Right lung (tissue), 10 donors: ENCODE measurements around the gene EEPD1. TPM values are rescaled to one million over a fixed set of nuclear protein-coding genes. Genes with fewer than 3 reads are reported as not detected.
"Not testable (repeated sequence)": the region's sequence is repeated elsewhere in the genome, so short reads cannot be mapped to it uniquely, and the experiment has no call there.

Experiments
- DNase-seq, 2 donors: peaks; one replicate each; pipeline ENCODE4 v3.0.0-alpha.2; 2013
- long read RNA-seq, 8 donors: transcript quantifications; one replicate each; lab custom pipeline, GENCODE V29; 2026
- polyA plus RNA-seq, 5 donors: library from polyadenylated mRNA; unstranded; fragments of 120-200 nt; gene quantifications; one replicate each; pipeline versions ENCODE4 v1.2.1 to v1.2.3, GENCODE V29; 2013; ENCODE audit warnings: inconsistent platforms in 1 of 5, low replicate concordance in 1 of 5; ENCODE audit not compliant: insufficient read length in 5 of 5, insufficient read depth in 1 of 5

EEPD1 gene
- 10 to 100 TPM; 13.8 to 19.5 (median 18.0) TPM for polyA plus RNA-seq
- long read RNA-seq, donor 1, full-length matches to known transcripts, result 5 of 5 reads
- long read RNA-seq, donor 1, partial matches to known transcripts, result 0 of 5 reads
- long read RNA-seq, donor 1, other reads (novel, unspliced or antisense), result 0 of 5 reads
- long read RNA-seq, donor 2, full-length matches to known transcripts, result 2 of 2 reads
- long read RNA-seq, donor 2, partial matches to known transcripts, result 0 of 2 reads
- long read RNA-seq, donor 2, other reads (novel, unspliced or antisense), result 0 of 2 reads
- long read RNA-seq, donor 3, partial matches to known transcripts, result 6 of 6 reads
- long read RNA-seq, donor 3, other reads (novel, unspliced or antisense), result 0 of 6 reads
- long read RNA-seq, donor 4, full-length matches to known transcripts, result 2 of 2 reads
- long read RNA-seq, donor 4, partial matches to known transcripts, result 0 of 2 reads
- long read RNA-seq, donor 4, other reads (novel, unspliced or antisense), result 0 of 2 reads
- long read RNA-seq, donor 5, full-length matches to known transcripts, result 2 of 2 reads
- long read RNA-seq, donor 5, partial matches to known transcripts, result 0 of 2 reads
- long read RNA-seq, donor 5, other reads (novel, unspliced or antisense), result 0 of 2 reads
- long read RNA-seq, donor 6, full-length matches to known transcripts, result 8 of 8 reads
- long read RNA-seq, donor 6, partial matches to known transcripts, result 0 of 8 reads
- long read RNA-seq, donor 6, other reads (novel, unspliced or antisense), result 0 of 8 reads
- long read RNA-seq, donor 7, full-length matches to known transcripts, result 6 of 6 reads
- long read RNA-seq, donor 7, partial matches to known transcripts, result 0 of 6 reads
- long read RNA-seq, donor 7, other reads (novel, unspliced or antisense), result 0 of 6 reads
- long read RNA-seq, donor 8, full-length matches to known transcripts, result 1 of 1 reads
- long read RNA-seq, donor 8, partial matches to known transcripts, result 0 of 1 reads
- long read RNA-seq, donor 8, other reads (novel, unspliced or antisense), result 0 of 1 reads

GRCh38 chr7:36152756-36153570, at the start of gene EEPD1:
Gene EEPD1, plus strand, starts transcription at chr7:36153254. Its CDS starts 1,071 bp downstream, at chr7:36154325.
- peak; percentile 100 for DNase-seq

GRCh38 chr7:36103837-36104561, 49.1 kb upstream of the EEPD1 start:
- no peak for DNase-seq

GRCh38 chr7:36106972-36107908, 45.8 kb upstream of the EEPD1 start:
- not testable (repeated sequence) for DNase-seq

- DNase-seq, result no peak
These were observed 45.0 kb upstream of the EEPD1 start for GRCh38 chr7:36107926-36108631.

- DNase-seq, result no peak
These were observed 43.9 kb upstream of the EEPD1 start for GRCh38 chr7:36109013-36109627.

DNA sequence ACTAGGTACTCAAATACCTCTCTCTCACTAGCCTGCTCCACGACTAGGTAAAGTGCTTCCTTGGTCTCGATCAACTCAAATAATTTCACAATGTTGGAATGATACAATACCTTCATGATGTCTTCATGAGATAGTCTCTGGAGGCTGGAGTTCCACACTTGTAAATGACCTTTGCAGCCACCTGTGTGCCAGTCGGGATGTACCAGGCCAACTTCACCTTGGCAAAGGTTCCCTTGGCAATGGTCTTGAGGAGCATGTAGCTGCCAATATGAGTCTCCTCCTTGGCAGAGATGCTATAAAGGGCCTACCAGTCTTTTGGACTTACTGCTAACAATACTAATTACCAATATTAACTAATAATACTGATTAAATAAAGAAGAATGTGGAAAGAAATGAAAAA, 42.5 kb upstream of the EEPD1 start:
- no peak for DNase-seq

DNA sequence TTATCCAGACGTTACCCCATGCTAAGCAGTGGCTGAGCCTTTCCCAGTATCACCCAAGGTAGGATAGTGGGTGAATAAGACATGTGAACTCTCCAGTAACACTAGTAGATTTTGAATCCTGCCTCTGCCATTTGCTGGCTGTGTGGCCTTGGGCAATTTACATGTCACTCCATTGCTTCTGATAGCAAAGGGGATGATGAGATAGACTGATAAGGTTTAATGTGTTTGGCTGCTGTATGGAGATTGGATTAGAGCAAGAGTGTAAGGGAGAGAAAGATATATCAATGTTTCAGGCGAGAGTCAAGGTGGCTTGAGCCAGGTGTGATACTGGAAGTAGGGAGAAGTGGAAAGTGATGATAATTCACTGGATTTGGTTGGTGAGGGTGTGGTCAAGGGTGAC, 40.1 kb upstream of the EEPD1 start:
- DNase-seq, result no peak

- DNase-seq, result no peak
These were observed 38.7 kb upstream of the EEPD1 start for GRCh38 chr7:36114355-36114754.

DNA sequence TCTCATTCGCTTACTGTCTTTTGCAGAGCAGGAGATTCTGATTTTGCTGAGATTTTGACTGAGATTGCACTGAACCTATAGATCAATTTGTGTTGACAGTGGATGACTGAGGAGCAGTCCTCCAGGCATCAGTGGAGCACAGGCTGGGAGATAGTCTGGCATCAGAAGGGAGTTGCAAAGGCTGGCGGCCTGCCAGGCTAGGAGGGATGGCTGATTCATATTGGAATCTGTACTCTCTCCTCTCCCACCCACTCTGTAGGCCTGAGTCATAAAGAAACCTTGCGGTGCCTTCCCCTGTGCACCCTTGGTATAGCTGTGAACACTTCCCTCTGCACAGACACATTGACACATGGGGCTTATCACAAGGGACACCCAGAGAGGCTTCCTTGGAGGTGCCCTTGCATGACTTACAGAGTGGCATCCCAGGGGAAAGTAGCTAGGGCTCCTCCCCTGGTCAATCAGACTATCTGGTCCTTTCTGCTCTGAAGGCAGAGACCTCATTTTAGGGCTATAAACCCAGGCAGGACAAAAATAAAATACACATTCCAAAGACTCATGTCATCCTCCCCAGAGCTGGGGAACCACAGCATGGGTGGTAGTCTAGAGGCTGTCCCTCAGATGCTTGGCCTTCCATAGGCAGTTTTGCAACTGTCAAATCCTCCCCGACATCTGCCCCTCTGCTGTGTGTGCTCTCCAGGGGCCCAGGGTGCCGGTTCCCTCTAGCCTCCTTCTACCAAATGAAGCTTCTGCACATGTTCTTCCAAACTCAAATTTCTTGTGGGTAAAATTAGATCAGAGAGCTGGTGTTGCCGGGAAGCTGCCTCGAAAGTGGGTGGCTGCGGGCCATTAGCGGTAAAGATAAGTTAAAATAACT, 37.4 kb upstream of the EEPD1 start:
- no peak for DNase-seq

GRCh38 chr7:36116347-36117202, 36.5 kb upstream of the EEPD1 start:
- DNase-seq, result no peak

- DNase-seq, result no peak
These were observed 35.7 kb upstream of the EEPD1 start for GRCh38 chr7:36117203-36117840.

GRCh38 chr7:36118344-36118743, 34.7 kb upstream of the EEPD1 start:
- DNase-seq, result no peak

GRCh38 chr7:36119005-36119706, 33.9 kb upstream of the EEPD1 start:
- peak; percentile 68 to 80 for DNase-seq

DNA sequence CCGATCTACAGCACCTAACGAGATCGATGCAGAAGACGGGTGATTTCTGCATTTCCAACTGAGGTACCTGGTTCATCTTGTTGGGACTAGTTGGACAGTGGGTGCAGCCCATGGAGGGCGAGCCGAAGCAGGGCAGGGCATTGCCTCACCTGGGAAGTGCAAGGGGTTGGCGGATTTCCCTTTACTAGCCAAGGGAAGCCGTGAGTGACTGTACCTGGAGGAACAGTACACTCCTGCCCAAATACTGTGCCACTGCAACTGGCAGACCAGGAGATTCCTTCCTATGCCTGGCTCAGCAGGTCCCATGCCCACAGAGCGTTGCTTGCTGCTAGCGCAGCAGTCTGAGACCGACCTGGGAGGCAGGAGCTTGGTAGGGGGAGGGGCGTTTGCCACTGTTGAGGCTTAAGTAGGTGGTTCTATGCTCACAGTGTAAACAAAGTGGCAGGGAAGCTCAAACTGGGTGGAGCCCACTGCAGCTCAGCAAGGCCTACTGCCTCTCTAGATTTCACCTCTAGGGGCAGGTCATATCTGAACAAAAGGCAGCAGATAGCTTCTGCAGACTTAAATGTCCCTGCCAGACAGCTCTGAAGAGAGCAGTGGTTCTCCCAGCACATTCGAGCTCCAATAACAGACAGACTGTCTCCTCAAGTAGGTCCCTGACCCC, 32.9 kb upstream of the EEPD1 start:
- DNase-seq, result not testable (repeated sequence)

GRCh38 chr7:36125630-36126029, 27.4 kb upstream of the EEPD1 start:
- not testable (repeated sequence) for DNase-seq
